SK-N-MC (cell line): ENCODE results near the gene RAB36.

ENCODE experiments used
- EZH2 ChIP-seq: fragments of 200-600 bp; sonication (generic); IDR thresholded peaks from one replicate; pipeline ENCODE4 v1.6.1; 2017; ENCODE audit warnings: antibody characterized with exemption
- POLR2AphosphoS5 ChIP-seq: IDR thresholded peaks from 2 replicates; pipeline ENCODE4 v1.6.1; 2012; ENCODE audit warnings: mild to moderate bottlenecking, low read depth, low read length, borderline replicate concordance

- no peak for TF ChIP-seq EZH2
- no peak for TF ChIP-seq POLR2AphosphoS5
These were observed 4.5 kb downstream of the RAB36 start for GRCh38 chr22:23149743-23150238.
